Measurements from ENCODE around the gene ADA. TPM values are rescaled to one million over a fixed set of nuclear protein-coding genes. Genes with fewer than 3 reads are reported as not detected.
A peak's percentile ranks its signal among the peaks of the same experiment; 100 is the strongest.

ADA gene
- total RNA-seq, 1 experiment from 2014 or later = 28.2 TPM

DNA sequence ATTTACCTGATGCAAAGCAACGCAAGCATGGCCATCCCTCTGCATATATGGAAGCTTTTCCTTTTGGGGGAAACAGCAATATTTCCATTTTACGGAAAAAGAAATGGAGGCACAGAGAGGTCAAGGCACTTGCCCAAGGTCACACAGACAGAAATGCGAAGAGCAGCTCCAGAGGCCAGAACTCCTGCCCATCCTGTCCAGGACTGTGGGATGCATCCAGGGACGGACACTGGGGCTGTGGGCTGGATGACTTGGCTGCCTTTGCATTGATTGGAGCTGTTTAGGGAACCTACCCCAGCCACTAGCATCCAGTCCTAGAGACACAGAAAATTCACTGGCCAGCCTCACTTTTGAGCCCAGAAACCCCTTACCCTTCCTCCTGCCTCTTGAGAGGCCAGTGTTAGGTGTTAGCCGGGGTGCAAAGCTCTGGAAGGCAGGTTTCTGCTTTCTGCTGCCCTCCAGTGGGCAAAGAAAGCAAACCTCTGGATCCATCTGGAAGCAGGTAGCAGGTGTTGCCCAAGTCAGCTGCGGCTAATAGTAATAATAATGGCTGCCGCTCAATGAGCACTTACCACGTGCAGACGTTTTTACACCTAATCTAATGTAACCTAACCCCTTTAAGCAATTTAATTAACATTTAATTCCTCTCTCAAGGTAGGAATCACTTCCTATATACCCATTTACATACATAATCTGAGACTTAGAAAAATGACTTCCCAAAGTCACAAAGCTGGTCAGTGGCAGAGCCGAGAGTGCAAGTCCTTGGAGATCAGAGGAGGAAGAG, 32.0 kb upstream of the ADA start:
- no peaks in the 10 kb centered on the region for H3K9me3 ChIP-seq (ENCODE audit: insufficient read depth, low read depth)
- no peak overlapping the region for H3K4me2 ChIP-seq
- H3K79me2 ChIP-seq (ENCODE audit: low read depth) = no peaks in the 10 kb centered on the region
- no peak overlapping the region for H3K4me3 ChIP-seq
- ChIA-PET POLR2A (ENCODE audit: unreplicated experiment) (interaction anchor here (0.5 kb wide), 1 partner anchor 49 kb away, joined by 3 read pairs; no protein-coding TSS in a partner anchor), CTCF (interaction anchor here (0.8 to 3.7 kb wide), 9 partner anchors 27 to 467 kb away, joined by 3 to 38 read pairs (median 3); no protein-coding TSS in a partner anchor)
- intact Hi-C loops (cut with micrococcal nuclease; ENCODE audit: unreplicated experiment) = loop anchor here (1.0 to 10.0 kb wide), 7 partner anchors 30 to 611 kb away; partner anchors contain the start of genes SERINC3 and TTPAL
- H3F3A ChIP-seq (ENCODE audit: insufficient read depth, low read depth) = peaks cover 12% of the 10 kb centered on the region
- H3K4me1 ChIP-seq (replicated peaks; ENCODE audit: insufficient read depth) = peaks cover 16% of the 10 kb centered on the region
- H3K9me2 ChIP-seq (ENCODE audit: insufficient read depth) = no peaks in the 10 kb centered on the region
- peak; percentile 66 to 76 for DNase-seq
- no TSS peak for BruUV-seq (replicated peaks)
- no peak overlapping the region for H2AFZ ChIP-seq
- H3K27ac ChIP-seq = no peak overlapping the region
- H3K27me3 ChIP-seq (ENCODE audit: insufficient read depth, low read depth) = no peaks in the 10 kb centered on the region
- peak; percentile 85 for TF ChIP-seq CTCF (conservative IDR thresholded peaks at IDR 0.05)
- TF ChIP-seq EZH2 (IDR thresholded peaks at IDR 0.05; ENCODE audit: low read depth) = no peak
- no peaks in the 10 kb centered on the region for H3K36me3 ChIP-seq (ENCODE audit: low read depth)
- no peaks in the 10 kb centered on the region for H4K20me1 ChIP-seq (ENCODE audit: insufficient read depth)

GRCh38 chr20:44681796-44682566, 30.5 kb upstream of the ADA start:
- H4K20me1 ChIP-seq (ENCODE audit: insufficient read depth) = no peaks in the 10 kb centered on the region
- peaks cover 12% of the 10 kb centered on the region for H3F3A ChIP-seq (ENCODE audit: insufficient read depth, low read depth)
- H3K4me1 ChIP-seq (replicated peaks; ENCODE audit: insufficient read depth) = peaks cover 22% of the 10 kb centered on the region
- H2AFZ ChIP-seq = no peak overlapping the region
- no peak for DNase-seq
- ChIA-PET POLR2A (ENCODE audit: unreplicated experiment) (interaction anchor here (0.6 to 0.9 kb wide), 2 partner anchors 59 to 206 kb away, joined by 3 to 4 read pairs; no protein-coding TSS in a partner anchor), CTCF (interaction anchor here (0.7 to 1.1 kb wide), 2 partner anchors 10 to 210 kb away, joined by 3 to 4 read pairs; no protein-coding TSS in a partner anchor)
- intact Hi-C loops (cut with micrococcal nuclease; ENCODE audit: unreplicated experiment) = loop anchor here (5.0 to 10.0 kb wide), 4 partner anchors 160 to 613 kb away; partner anchors contain the start of gene SERINC3
- TF ChIP-seq CTCF (conservative IDR thresholded peaks at IDR 0.05) (no peak), EZH2 (IDR thresholded peaks at IDR 0.05; ENCODE audit: low read depth) (no peak)
- no peak overlapping the region for H3K4me3 ChIP-seq
- H3K36me3 ChIP-seq (ENCODE audit: low read depth) = no peaks in the 10 kb centered on the region
- H3K9me3 ChIP-seq (ENCODE audit: insufficient read depth, low read depth) = no peaks in the 10 kb centered on the region
- no peak overlapping the region for H3K4me2 ChIP-seq
- no TSS peak for BruUV-seq (replicated peaks)
- H3K79me2 ChIP-seq (ENCODE audit: low read depth) = no peaks in the 10 kb centered on the region
- no peaks in the 10 kb centered on the region for H3K27me3 ChIP-seq (ENCODE audit: insufficient read depth, low read depth)
- no peak overlapping the region for H3K27ac ChIP-seq
- no peaks in the 10 kb centered on the region for H3K9me2 ChIP-seq (ENCODE audit: insufficient read depth)

GRCh38 chr20:44678990-44679611, 27.6 kb upstream of the ADA start:
- Histone ChIP-seq H3K9me3 (ENCODE audit: insufficient read depth, low read depth) (no peaks in the 10 kb centered on the region), H3K4me2 (no peak overlapping the region), H3F3A (ENCODE audit: insufficient read depth, low read depth) (0 out of 2 replicates have a peak, but pooled peaks cover 4% of the 10 kb centered on the region), H2AFZ (no peak overlapping the region), H3K27me3 (ENCODE audit: insufficient read depth, low read depth) (no peaks in the 10 kb centered on the region), H3K27ac (no peak overlapping the region), H3K4me3 (no peak overlapping the region), H4K20me1 (ENCODE audit: insufficient read depth) (no peaks in the 10 kb centered on the region), H3K9me2 (ENCODE audit: insufficient read depth) (no peaks in the 10 kb centered on the region), H3K79me2 (ENCODE audit: low read depth) (no peaks in the 10 kb centered on the region), H3K36me3 (ENCODE audit: low read depth) (no peaks in the 10 kb centered on the region), H3K4me1 (replicated peaks; ENCODE audit: insufficient read depth) (peaks cover 12% of the 10 kb centered on the region)
- CTCF ChIA-PET = no interaction called here
- intact Hi-C loops (cut with micrococcal nuclease; ENCODE audit: unreplicated experiment) = no loop called here
- POLR2A ChIA-PET (ENCODE audit: unreplicated experiment) = no interaction called here
- TF ChIP-seq CTCF (conservative IDR thresholded peaks at IDR 0.05) (no peak), EZH2 (IDR thresholded peaks at IDR 0.05; ENCODE audit: low read depth) (no peak)
- BruUV-seq (replicated peaks) = no TSS peak
- no peak for DNase-seq

Data from PC-9 (cell line).